SJCRH30 (cell line): ENCODE results near the gene ADA. TPM values are rescaled to one million over a fixed set of nuclear protein-coding genes. Genes with fewer than 3 reads are reported as not detected.
"Not testable (repeated sequence)": the region's sequence is repeated elsewhere in the genome, so short reads cannot be mapped to it uniquely, and the experiment has no call there.

Experiments
- DNase-seq, 2 experiments: peaks; one replicate each; pipeline ENCODE4 v3.0.0-alpha.2; 2015 to 2020
- H3K27ac ChIP-seq: fragments of 250-450 bp; sonication (Bioruptor Pico); 2 replicates; pipeline ENCODE4 v1.5.1; 2020; ENCODE audit warnings: mild to moderate bottlenecking, moderate library complexity
- H3K27me3 ChIP-seq: fragments of 250-450 bp; sonication (Bioruptor Pico); 2 replicates; pipeline ENCODE4 v1.5.1; 2020; ENCODE audit warnings: mild to moderate bottlenecking, moderate library complexity
- H3K36me3 ChIP-seq: fragments of 250-450 bp; sonication (Bioruptor Pico); 2 replicates; pipeline ENCODE4 v1.5.1; 2020; ENCODE audit warnings: mild to moderate bottlenecking, moderate library complexity
- H3K4me1 ChIP-seq: fragments of 250-450 bp; sonication (Bioruptor Pico); 2 replicates; pipeline ENCODE4 v1.5.1; 2020; ENCODE audit warnings: mild to moderate bottlenecking, moderate library complexity
- H3K4me3 ChIP-seq: fragments of 250-450 bp; sonication (Bioruptor Pico); 2 replicates; pipeline ENCODE4 v1.5.1; 2020; ENCODE audit warnings: mild to moderate bottlenecking, moderate library complexity
- H3K9me3 ChIP-seq: fragments of 250-450 bp; sonication (Bioruptor Pico); replicated peaks from 2 replicates; pipeline ENCODE4 v1.5.1; 2020; ENCODE audit warnings: mild to moderate bottlenecking, moderate library complexity
- total RNA-seq: library from RNA; depleted of rRNA; stranded (reverse); fragments of >200 nt; shearing (Covaris generic); gene quantifications from 2 replicates; pipeline ENCODE4 v1.2.3, GENCODE V29; 2014

Gene ADA
- total RNA-seq, 1 experiment from 2014 or later = 19.0 TPM

DNA sequence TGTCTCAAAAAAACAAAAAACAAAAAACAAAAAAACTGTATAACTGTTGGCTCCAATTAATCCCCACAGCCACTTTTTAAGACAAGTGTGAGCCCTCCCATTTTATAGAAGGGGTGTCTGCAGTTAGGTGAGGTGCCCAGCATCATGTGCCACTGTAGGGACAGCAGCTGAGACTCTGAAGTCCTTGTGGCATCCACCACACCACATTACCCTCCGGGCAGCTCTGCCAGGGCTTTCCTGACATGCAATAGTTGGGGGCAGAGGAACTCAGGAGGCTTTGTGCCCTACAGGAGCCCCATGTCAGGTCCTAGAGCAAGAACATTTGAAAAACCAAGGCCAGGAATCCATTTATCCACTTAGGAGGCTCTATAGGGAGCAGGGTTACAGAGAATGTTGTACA lies 51.8 kb downstream of the ADA start:
- Histone ChIP-seq H3K27ac (no peak overlapping the region), H3K4me1 (no peaks in the 10 kb centered on the region; the same call in 1 of the 2 replicates), H3K4me3 (no peak overlapping the region), H3K9me3 (no peaks in the 10 kb centered on the region), H3K36me3 (no peaks in the 10 kb centered on the region), H3K27me3 (peaks cover 22% of the 10 kb centered on the region; the same call in 1 of the 2 replicates)
- no peak for DNase-seq

DNA sequence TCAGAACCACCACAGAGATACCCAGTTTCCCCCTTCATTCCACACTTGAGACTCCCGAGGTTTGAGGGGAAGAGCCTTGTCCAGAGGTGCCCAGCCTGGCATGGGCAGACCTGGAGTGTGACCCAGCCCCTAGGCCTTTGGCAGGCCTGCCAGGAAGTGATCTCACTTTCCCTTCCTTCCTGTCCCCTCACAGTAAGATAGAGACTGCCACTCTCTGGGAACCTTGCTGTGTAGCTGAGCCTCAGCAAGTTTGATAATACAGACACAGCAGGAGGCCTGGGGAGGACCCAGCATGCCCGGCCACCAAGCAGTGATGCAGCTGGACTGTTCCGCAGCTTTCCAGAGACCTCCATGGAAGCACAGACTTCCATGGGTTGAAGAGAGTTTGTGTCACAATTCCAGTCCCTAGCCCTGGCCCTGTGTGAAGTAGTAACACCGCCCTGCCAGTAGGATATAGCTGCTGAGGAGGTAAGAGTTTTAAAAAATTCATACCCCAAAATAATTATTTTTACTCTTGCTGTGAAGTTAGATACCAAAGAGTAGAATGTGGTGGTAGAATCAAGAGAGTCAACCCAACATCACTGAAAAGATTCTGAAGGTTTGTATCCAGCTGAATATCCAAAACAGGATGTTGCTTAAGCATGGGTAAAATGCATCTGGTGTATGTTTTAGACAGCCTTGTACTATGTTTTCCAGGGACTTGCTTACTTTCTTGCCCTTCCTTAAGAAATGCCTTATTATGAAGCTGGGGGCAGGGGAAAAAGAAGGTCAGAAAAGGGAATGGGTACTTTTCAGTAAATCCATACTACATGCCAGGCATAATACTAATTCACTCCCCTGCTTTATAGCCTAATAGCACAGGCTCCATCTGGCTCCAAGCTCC lies 52.8 kb downstream of the ADA start:
- Histone ChIP-seq H3K9me3 (no peaks in the 10 kb centered on the region), H3K27me3 (peaks cover 22% of the 10 kb centered on the region; the same call in 1 of the 2 replicates), H3K36me3 (no peaks in the 10 kb centered on the region), H3K27ac (no peak overlapping the region), H3K4me3 (no peak overlapping the region), H3K4me1 (no peaks in the 10 kb centered on the region; the same call in 1 of the 2 replicates)
- DNase-seq = no peak

DNA sequence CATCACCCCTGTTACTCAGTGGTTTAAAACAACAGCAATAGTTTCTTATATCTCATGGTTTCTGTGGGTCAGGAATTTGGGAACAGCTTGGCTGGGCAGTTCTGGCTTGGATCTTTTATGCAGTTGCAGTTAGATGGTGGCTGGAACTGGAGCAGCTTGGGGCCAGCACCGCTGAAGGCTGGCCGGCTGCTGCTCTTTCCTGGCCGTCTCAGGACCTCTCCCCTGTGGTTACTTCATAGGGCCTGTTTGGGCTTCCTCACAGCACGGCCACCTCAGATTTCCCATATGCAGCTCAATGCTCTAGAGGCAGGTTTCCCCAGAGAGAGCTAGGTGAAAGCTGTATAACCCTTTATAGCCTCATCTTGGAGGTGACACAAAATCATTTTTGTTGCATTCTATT lies 53.6 kb downstream of the ADA start:
- Histone ChIP-seq H3K27me3 (peaks cover 22% of the 10 kb centered on the region; the same call in 1 of the 2 replicates), H3K4me1 (no peaks in the 10 kb centered on the region; the same call in 1 of the 2 replicates), H3K27ac (no peak overlapping the region), H3K4me3 (no peak overlapping the region), H3K36me3 (no peaks in the 10 kb centered on the region), H3K9me3 (no peaks in the 10 kb centered on the region)
- DNase-seq = no peak

DNA sequence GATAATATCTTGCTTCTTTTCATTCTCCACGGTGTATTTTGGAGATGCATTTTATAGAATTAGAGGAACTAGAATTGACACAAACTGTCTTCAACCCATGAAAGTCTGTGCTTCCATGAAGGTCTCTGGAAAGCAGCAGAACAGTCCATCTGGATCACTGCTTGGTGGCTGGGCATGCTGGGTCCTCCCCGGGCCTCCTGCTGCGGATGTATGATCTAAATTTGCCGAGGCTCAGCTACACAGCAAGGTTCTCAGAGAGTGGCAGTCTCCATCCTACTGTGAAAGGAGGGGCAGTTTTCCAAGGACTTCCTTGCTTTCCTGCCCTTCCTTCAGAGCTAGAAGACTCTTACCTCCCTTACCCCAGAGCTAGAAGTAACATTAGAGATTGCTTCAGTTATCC lies 54.0 kb downstream of the ADA start:
- H3K9me3 ChIP-seq = no peaks in the 10 kb centered on the region
- no peak overlapping the region for H3K4me3 ChIP-seq
- H3K4me1 ChIP-seq = no peaks in the 10 kb centered on the region; the same call in 1 of the 2 replicates
- no peak for DNase-seq
- peaks cover 22% of the 10 kb centered on the region; the same call in 1 of the 2 replicates for H3K27me3 ChIP-seq
- no peaks in the 10 kb centered on the region for H3K36me3 ChIP-seq
- no peak overlapping the region for H3K27ac ChIP-seq

DNA sequence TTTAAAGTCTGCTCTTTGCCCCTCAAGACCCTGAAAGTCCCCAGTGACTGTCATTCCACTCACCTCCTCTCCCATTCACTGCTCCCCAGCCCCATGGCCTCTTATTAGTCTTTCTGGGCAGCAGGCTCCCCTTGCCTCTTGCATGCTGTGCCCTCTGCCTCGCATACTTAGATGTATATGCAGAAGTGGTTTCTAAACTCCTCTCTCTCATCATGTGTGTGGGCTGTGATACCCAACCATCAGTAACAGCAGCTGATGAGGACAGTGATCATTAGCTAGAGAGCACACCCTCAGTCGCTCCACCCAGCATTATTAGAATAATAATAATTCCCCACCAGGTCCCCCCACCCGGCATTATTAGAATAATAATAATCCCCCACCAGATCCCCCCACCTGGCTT lies 54.6 kb downstream of the ADA start:
- H3K9me3 ChIP-seq = no peaks in the 10 kb centered on the region

DNA sequence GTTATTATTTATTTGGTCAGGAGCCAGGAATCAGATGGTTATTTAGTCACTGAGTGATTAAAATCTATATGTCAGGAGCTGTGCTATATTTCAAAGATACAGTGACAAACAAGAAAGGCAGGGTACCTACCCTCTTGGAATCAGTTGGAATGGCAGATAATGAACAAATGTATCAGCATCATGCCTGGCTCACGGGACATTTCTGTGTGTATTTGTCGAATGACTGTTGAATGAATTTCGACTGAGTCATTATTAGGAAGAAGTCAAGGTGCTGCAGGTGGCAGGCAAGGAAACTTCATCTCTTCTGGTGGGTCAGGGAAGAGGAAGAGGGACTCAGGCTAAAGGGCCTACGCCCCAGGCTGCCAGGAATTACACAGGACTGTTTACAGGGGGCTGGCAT lies 55.5 kb downstream of the ADA start:
- H3K27ac ChIP-seq = no peak overlapping the region
- no peaks in the 10 kb centered on the region; the same call in 1 of the 2 replicates for H3K4me1 ChIP-seq
- no peak overlapping the region for H3K4me3 ChIP-seq
- no peaks in the 10 kb centered on the region for H3K36me3 ChIP-seq
- H3K27me3 ChIP-seq = peaks cover 20% of the 10 kb centered on the region; the same call in 1 of the 2 replicates
- DNase-seq = no peak
- no peaks in the 10 kb centered on the region for H3K9me3 ChIP-seq

More for the DNA sequence above, 54.6 kb downstream of the ADA start:
- DNase-seq = no peak
- H3K36me3 ChIP-seq = no peaks in the 10 kb centered on the region
- no peak overlapping the region for H3K4me3 ChIP-seq
- no peaks in the 10 kb centered on the region; the same call in 1 of the 2 replicates for H3K4me1 ChIP-seq
- peaks cover 22% of the 10 kb centered on the region; the same call in 1 of the 2 replicates for H3K27me3 ChIP-seq
- no peak overlapping the region for H3K27ac ChIP-seq

DNA sequence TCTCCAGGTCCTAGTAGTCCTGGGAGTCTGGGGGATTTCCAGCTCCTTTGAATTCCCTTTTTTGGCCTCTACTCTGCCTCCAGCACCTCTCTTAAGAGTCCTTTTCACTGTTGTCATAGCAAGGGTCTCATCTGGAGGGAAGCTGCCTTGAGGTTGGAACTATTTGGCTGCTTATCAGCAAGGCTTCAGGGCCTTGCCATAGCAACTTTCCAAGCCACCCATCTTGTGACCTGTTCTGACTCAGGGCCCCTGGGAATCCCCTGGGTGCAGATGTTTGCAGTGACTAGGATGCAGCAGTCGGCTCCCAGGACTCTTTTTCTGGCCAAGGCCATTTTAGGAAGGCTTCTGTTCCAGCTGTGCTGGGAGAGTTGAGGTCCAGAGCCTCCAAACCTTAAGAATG lies 56.8 kb downstream of the ADA start:
- no peaks in the 10 kb centered on the region for H3K9me3 ChIP-seq
- no peak for DNase-seq
- H3K36me3 ChIP-seq = no peaks in the 10 kb centered on the region
- no peak overlapping the region for H3K27ac ChIP-seq
- H3K4me3 ChIP-seq = no peak overlapping the region
- peaks cover 15% of the 10 kb centered on the region; the same call in 1 of the 2 replicates for H3K27me3 ChIP-seq
- no peaks in the 10 kb centered on the region; the same call in 1 of the 2 replicates for H3K4me1 ChIP-seq

DNA sequence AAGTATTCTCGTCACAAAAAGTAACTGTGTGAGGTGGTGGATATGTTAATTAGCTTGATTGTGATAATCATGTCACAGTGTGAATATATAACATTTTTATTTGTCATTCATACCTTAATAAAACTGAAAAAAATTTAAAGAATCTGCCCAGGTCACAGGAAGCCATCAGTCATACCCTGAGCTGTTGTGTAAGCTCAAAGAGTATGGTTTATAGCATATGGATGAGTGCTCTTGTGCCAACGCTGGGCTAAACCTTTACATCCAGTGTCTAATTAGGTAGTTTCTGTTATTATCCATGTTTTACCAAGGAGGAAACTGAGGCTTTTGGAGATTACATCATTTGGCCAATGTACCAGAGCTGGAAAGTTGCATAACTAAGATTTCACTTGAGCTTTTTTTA lies 57.7 kb downstream of the ADA start:
- no peak overlapping the region for H3K4me3 ChIP-seq
- no peak for DNase-seq
- no peaks in the 10 kb centered on the region for H3K36me3 ChIP-seq
- H3K9me3 ChIP-seq = no peaks in the 10 kb centered on the region
- H3K27ac ChIP-seq = no peak overlapping the region
- H3K4me1 ChIP-seq = no peaks in the 10 kb centered on the region; the same call in 1 of the 2 replicates
- peaks cover 5% of the 10 kb centered on the region; the same call in 1 of the 2 replicates for H3K27me3 ChIP-seq

DNA sequence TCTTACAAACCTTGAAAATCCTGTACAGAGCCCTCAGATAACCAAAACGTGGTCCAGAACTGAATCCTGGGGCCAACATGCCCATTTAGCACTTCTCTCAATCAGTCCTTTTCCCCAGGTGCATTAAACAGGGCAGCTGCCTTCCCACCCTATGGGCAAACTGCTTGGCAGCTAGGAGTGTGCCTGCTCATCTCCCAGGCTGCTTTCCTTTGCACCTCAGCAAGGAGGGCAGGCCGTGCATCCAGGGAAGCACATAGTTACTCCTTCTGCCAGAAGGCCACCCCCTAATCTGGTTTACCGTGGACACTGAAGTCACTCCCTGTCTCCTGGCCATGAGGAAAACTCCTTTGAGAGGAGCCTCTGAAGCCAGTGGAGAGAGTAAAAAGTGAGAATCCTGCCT lies 59.1 kb downstream of the ADA start:
- Histone ChIP-seq H3K27ac (no peak overlapping the region), H3K4me3 (no peak overlapping the region)
- DNase-seq = no peak

DNA sequence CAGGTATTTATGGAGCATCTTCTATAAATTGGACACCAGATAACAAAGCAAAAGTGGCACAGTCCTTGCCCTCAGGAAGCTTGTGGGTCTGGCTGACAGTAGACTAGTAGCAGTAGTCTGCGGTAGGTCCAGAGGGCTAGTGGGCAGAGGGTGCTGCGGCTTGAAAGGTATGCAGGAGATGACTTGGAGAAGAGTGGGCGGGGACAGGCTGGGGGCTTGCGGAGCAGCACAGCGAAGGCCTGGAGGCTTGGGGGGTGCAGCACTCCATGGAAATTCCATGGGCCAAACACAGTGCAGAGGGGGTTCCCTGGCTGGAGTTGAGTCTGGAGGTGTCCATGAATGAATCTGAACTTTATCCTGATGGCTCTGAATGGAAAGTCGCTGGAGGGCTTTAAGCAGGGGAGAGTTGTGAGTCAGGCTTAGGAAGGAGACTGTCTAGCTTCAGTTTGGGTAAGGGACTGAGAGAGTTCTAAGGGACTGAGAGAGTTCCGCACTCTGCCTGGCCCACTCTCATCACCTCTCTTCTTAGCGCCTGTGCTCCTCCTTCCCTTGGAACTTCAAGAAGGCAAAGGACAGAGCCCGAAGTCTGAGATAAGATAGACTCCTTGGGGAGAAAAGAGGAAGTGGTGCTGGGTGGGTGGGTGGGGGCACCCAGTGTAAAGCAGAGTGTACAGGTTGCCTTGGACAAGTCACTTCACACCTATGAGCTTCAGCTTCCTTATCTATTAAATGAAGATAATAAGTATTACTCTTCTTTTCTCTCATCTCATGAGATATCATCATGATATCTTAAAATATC lies 60.3 kb downstream of the ADA start:
- Histone ChIP-seq H3K4me1 (no peaks in the 10 kb centered on the region), H3K27me3 (no peaks in the 10 kb centered on the region), H3K4me3 (no peak overlapping the region), H3K9me3 (no peaks in the 10 kb centered on the region), H3K27ac (no peak overlapping the region), H3K36me3 (no peaks in the 10 kb centered on the region)
- DNase-seq = no peak

More for the DNA sequence above, 59.1 kb downstream of the ADA start:
- Histone ChIP-seq H3K4me1 (no peaks in the 10 kb centered on the region), H3K36me3 (no peaks in the 10 kb centered on the region), H3K27me3 (no peaks in the 10 kb centered on the region), H3K9me3 (no peaks in the 10 kb centered on the region)

DNA sequence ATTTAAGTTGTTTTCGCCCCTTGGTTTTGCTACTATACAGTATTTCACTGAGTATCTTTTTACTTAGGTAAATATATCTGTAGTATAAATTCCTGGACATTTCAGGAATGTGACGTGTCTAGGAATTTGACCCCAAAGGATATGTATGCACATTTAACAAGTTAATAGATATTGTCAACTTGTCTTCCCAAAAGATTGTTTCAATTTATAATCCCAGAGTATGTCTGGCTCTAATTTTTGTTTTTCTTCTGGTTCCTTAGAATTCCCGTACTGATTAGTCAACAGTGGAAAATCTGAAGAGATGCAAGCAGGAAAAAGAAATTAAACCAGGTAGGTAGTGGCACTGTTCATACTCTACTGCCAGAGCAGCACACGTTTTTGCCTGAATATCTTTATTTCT lies 62.0 kb downstream of the ADA start:
- DNase-seq = no peak
- no peaks in the 10 kb centered on the region for H3K27me3 ChIP-seq
- H3K4me1 ChIP-seq = no peaks in the 10 kb centered on the region
- no peaks in the 10 kb centered on the region for H3K36me3 ChIP-seq
- no peak overlapping the region for H3K27ac ChIP-seq
- H3K9me3 ChIP-seq = no peaks in the 10 kb centered on the region
- H3K4me3 ChIP-seq = no peak overlapping the region

DNA sequence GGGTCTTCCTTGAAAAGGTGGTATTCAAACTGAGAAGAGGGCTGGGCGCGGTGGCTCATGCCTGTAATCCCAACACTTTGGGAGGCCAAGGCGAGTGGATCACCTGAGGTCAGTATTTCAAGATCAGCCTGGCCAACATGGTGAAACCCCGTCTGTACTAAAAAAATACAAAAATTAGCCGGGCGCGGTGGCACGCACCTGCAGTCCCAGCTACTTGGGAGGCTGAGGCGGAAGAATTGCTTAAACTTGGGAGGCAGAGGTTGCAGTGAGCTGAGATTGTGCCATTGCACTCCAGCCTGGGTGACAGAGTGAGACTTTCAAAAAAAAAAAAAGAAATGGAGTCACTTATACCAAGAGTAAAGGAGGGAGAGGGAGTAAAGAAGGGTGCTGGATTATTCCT lies 63.2 kb downstream of the ADA start:
- not testable (repeated sequence) for DNase-seq, H3K27ac ChIP-seq, H3K27me3 ChIP-seq

DNA sequence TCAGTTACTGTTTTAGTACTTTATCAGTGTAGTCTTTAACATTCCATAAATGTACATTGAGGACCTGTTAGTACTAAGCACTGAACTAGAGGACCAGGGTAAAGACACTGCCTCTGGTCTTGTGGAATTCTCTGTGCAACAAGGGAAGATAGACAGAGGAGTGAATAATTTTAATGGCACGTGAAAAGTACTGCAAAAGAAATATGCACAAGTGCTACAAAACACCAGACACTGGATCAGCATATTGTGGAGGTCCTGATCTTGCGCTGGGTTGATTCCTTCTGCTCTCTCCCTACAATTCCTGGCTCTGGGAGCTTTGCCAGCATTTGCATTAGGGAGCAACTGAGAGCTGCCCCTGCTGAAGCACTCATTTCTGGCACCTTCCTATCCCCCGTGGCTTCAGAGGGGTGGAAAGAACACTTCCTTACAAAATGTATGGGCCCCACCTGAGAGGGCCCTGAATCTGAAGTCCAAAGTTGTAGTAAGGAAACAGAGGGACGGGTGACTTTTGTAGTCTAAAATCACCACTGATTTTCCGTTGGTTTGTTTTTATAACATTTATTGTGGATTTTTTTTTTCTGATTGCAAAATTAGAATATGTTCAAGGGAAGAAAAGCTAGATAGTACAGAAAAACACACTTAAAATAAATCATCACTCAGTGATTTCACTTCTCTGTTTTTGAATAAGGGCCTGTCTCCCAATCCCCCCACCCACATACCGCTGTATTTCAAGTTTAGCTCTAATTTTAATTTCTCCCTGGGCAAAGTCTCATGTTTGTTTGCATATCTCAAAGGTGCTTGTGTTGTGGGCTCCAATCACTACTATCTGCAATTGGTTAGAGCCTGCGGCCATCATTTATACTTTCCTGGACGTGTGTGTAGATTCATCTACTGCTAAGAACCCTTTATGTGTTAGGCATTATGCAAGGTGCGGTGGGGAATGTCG lies 64.2 kb downstream of the ADA start:
- Histone ChIP-seq H3K9me3 (no peaks in the 10 kb centered on the region), H3K4me1 (peaks cover 4% of the 10 kb centered on the region; the same call in 1 of the 2 replicates), H3K27ac (no peak overlapping the region), H3K27me3 (no peaks in the 10 kb centered on the region), H3K36me3 (no peaks in the 10 kb centered on the region), H3K4me3 (no peak overlapping the region)
- no peak for DNase-seq

More for the DNA sequence above, 63.2 kb downstream of the ADA start:
- not testable (repeated sequence) for H3K4me1 ChIP-seq, H3K4me3 ChIP-seq, H3K36me3 ChIP-seq, H3K9me3 ChIP-seq

DNA sequence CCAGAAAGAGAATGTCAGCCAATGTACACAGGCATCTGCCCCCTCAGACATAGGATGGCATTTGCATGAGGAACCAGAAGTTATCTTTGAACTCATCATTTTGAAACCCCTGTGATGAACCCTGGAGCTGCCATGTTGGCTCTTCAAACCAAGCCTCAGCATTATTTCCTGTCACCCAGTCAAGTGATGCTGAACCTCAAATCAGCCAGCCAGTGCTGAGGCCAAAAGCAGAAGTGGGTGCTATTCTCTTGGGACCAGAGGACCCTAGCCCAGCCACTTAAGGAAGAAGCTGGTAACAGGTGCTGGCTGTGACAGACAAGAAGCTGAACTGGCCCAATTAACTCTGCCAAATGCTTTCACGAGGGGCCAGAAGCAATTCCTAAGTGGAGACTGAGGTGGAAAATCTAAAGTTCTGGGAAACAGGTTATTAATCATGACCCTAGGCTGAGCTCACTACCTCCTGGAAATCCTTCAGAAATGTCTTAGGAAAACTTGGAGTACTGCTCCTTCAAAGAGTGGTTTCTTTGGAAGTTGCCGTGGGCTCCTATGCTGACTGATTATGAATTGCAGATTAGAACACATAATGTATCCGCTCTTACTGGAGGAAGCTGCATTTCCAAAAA lies 65.1 kb downstream of the ADA start:
- Histone ChIP-seq H3K4me1 (peaks cover 13% of the 10 kb centered on the region), H3K9me3 (no peaks in the 10 kb centered on the region), H3K4me3 (no peak overlapping the region), H3K27ac (no peak overlapping the region), H3K36me3 (no peaks in the 10 kb centered on the region), H3K27me3 (no peaks in the 10 kb centered on the region)
- no peak for DNase-seq
